Measurements from ENCODE around the gene NANP.

DNA sequence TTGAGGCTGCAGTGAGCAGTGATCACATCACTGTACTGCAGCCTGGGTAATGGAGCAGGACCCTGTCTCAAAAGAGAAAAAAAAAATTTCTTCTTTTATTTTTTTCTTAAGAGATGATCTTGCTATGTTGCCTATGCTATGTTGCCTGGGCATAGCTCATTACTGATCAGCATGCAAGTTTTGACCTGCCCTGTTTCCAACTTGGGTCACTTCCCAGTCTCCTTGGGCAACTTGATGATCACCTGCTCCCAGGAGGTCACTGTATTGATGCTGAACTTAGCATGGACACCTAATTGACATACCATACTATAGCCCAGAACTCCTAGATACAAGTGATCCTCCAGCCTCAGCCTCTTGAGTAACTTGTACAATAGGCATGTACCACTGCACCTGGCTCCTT lies 30.7 kb upstream of the NANP start:
- TF ChIP-seq CTCF (conservative IDR thresholded peaks at IDR 0.05; ENCODE audit: low read depth, low read length) (no peak), FOS (IDR thresholded peaks at IDR 0.05; ENCODE audit: low read depth, low read length) (no peak), RCOR1 (IDR thresholded peaks at IDR 0.05; ENCODE audit: insufficient replicate concordance, low read length) (no peak), CHD1 (IDR thresholded peaks at IDR 0.05; ENCODE audit: low read depth, low read length) (no peak), POLR2A (IDR thresholded peaks at IDR 0.05; ENCODE audit: low read depth, low read length) (no peak), MAFK (IDR thresholded peaks at IDR 0.05; ENCODE audit: low read depth, low read length) (no peak), RAD21 (IDR thresholded peaks at IDR 0.05; ENCODE audit: low read length) (no peak), MXI1 (IDR thresholded peaks at IDR 0.05; ENCODE audit: borderline replicate concordance, low read depth, low read length) (no peak), BHLHE40 (IDR thresholded peaks at IDR 0.05; ENCODE audit: low read depth, low read length) (no peak), CEBPB (IDR thresholded peaks at IDR 0.05; ENCODE audit: low read depth, low read length) (no peak), RFX5 (IDR thresholded peaks at IDR 0.05; ENCODE audit: low read depth, low read length) (no peak), MAZ (IDR thresholded peaks at IDR 0.05; ENCODE audit: borderline replicate concordance, low read depth, low read length) (no peak), SMC3 (IDR thresholded peaks at IDR 0.05; ENCODE audit: low read depth, low read length) (no peak)
- TF ChIP-seq, protein P1, sequence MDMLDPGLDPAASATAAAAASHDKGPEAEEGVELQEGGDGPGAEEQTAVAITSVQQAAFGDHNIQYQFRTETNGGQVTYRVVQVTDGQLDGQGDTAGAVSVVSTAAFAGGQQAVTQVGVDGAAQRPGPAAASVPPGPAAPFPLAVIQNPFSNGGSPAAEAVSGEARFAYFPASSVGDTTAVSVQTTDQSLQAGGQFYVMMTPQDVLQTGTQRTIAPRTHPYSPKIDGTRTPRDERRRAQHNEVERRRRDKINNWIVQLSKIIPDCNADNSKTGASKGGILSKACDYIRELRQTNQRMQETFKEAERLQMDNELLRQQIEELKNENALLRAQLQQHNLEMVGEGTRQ (IDR thresholded peaks at IDR 0.05; ENCODE audit: low read depth, low read length): no peak
